ENCODE data around the gene TRAPPC11.

The TRAPPC11 gene

DNA sequence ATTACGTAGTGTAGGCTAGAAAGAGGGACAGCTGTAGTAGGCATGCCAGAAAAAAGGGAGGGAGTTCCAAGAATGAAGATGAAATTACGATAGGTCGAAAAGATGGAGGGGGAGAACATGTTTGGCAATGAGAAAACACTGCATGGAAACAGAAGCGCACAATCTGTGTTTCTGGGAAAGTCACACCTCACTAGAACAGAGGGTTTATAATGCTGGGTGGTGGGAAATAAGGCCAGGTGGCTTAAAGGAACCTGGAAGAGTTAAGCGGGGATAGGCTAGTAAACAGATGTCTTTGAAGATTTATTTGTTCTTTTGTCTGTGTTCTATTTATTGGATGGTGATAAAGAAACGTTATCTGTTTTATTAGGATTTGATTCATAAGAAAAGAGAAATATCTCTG, 29.1 kb downstream of the TRAPPC11 start:
- H3K27ac ChIP-seq (ENCODE audit: low read depth, low read length): no peak overlapping the region
- no peaks in the 10 kb centered on the region for H3F3A ChIP-seq (ENCODE audit: insufficient read depth)
- H3K9me2 ChIP-seq (replicated peaks; ENCODE audit: insufficient read depth, low read length): no peaks in the 10 kb centered on the region
- no peaks in the 10 kb centered on the region for H4K20me1 ChIP-seq (ENCODE audit: low read depth, low read length)
- no peaks in the 10 kb centered on the region for H3K79me2 ChIP-seq (ENCODE audit: insufficient read depth, low read length)
- H3K9ac ChIP-seq (ENCODE audit: low read length): no peak overlapping the region
- TF ChIP-seq EZH2phosphoT487 (conservative IDR thresholded peaks at IDR 0.05; ENCODE audit: low read length) (no peak), CTCF (IDR thresholded peaks at IDR 0.05; ENCODE audit: insufficient read depth, low read length, poor library complexity, severe bottlenecking) (no peak)
- no peak overlapping the region for H2AFZ ChIP-seq (ENCODE audit: low read depth, low read length, severe bottlenecking)
- H3K9me3 ChIP-seq (ENCODE audit: insufficient read depth, low read length): no peaks in the 10 kb centered on the region
- H3K27me3 ChIP-seq (ENCODE audit: low read length): no peaks in the 10 kb centered on the region
- peaks cover 19% of the 10 kb centered on the region; the same call in 1 of the 2 replicates for H3K36me3 ChIP-seq (ENCODE audit: low read length)
- no peak overlapping the region for H3K4me2 ChIP-seq (ENCODE audit: low read depth, low read length, poor library complexity, severe bottlenecking)
- H3K4me3 ChIP-seq (ENCODE audit: insufficient read depth, low read length, poor library complexity, severe bottlenecking): no peak overlapping the region

GRCh38 chr4:183691006-183691405, 31.9 kb downstream of the TRAPPC11 start:
- Histone ChIP-seq H3K9ac (ENCODE audit: low read length) (no peak overlapping the region), H3K4me2 (ENCODE audit: low read depth, low read length, poor library complexity, severe bottlenecking) (no peak overlapping the region), H3K36me3 (ENCODE audit: low read length) (peaks cover 19% of the 10 kb centered on the region; the same call in 1 of the 2 replicates), H3F3A (ENCODE audit: insufficient read depth) (no peaks in the 10 kb centered on the region), H3K79me2 (ENCODE audit: insufficient read depth, low read length) (no peaks in the 10 kb centered on the region), H3K9me3 (ENCODE audit: insufficient read depth, low read length) (no peaks in the 10 kb centered on the region), H2AFZ (ENCODE audit: low read depth, low read length, severe bottlenecking) (no peak overlapping the region), H3K27me3 (ENCODE audit: low read length) (no peaks in the 10 kb centered on the region), H3K27ac (ENCODE audit: low read depth, low read length) (no peak overlapping the region), H3K4me3 (ENCODE audit: insufficient read depth, low read length, poor library complexity, severe bottlenecking) (no peak overlapping the region), H4K20me1 (ENCODE audit: low read depth, low read length) (no peaks in the 10 kb centered on the region), H3K9me2 (replicated peaks; ENCODE audit: insufficient read depth, low read length) (no peaks in the 10 kb centered on the region)
- TF ChIP-seq EZH2phosphoT487 (conservative IDR thresholded peaks at IDR 0.05; ENCODE audit: low read length): no peak
- TF ChIP-seq CTCF (IDR thresholded peaks at IDR 0.05; ENCODE audit: insufficient read depth, low read length, poor library complexity, severe bottlenecking): no peak

DNA sequence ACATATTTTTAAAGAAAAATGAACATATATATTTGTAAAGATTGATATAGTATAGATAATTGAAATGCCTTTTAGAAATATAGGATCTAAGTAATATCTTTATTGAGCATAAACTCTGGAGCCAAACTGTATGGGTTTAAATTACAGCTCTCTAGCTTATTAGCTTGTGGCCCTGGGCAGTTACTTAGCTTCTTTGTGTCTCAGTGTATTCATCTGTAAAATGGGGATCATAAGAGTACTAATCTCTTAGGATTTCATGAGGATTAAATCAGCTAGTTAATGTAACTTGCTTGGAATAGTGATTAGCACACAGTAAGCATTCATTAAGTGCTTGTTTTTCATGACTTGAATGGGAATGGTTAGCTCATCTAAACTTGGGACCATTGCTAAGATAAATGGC, 32.8 kb downstream of the TRAPPC11 start:
- Histone ChIP-seq H3K27me3 (ENCODE audit: low read length) (no peaks in the 10 kb centered on the region), H3K36me3 (ENCODE audit: low read length) (peaks cover 19% of the 10 kb centered on the region; the same call in 1 of the 2 replicates), H3K9ac (ENCODE audit: low read length) (no peak overlapping the region), H3K4me3 (ENCODE audit: insufficient read depth, low read length, poor library complexity, severe bottlenecking) (no peak overlapping the region), H2AFZ (ENCODE audit: low read depth, low read length, severe bottlenecking) (no peak overlapping the region), H4K20me1 (ENCODE audit: low read depth, low read length) (no peaks in the 10 kb centered on the region), H3K27ac (ENCODE audit: low read depth, low read length) (no peak overlapping the region), H3K9me2 (replicated peaks; ENCODE audit: insufficient read depth, low read length) (no peaks in the 10 kb centered on the region), H3K79me2 (ENCODE audit: insufficient read depth, low read length) (no peaks in the 10 kb centered on the region), H3K4me2 (ENCODE audit: low read depth, low read length, poor library complexity, severe bottlenecking) (no peak overlapping the region), H3F3A (ENCODE audit: insufficient read depth) (no peaks in the 10 kb centered on the region), H3K9me3 (ENCODE audit: insufficient read depth, low read length) (no peaks in the 10 kb centered on the region)
- no peak for TF ChIP-seq CTCF (IDR thresholded peaks at IDR 0.05; ENCODE audit: insufficient read depth, low read length, poor library complexity, severe bottlenecking)
- TF ChIP-seq EZH2phosphoT487 (conservative IDR thresholded peaks at IDR 0.05; ENCODE audit: low read length): no peak

Data from SU-DHL-6 (cell line).